ENCODE measurements around the gene SLC4A4. TPM values are rescaled to one million over a fixed set of nuclear protein-coding genes. Genes with fewer than 3 reads are reported as not detected.

Gene SLC4A4
- total and polyA plus RNA-seq, 2 of the 13 experiments (the other 11 are each of a cell fraction or from before 2014, with no cell fraction given) = 0.01 TPM; not detected in 1

GRCh38 chr4:71404049-71404448 lies 65.2 kb downstream of the SLC4A4 start:
- POLR2A ChIA-PET = no interaction called here
- FAIRE-seq = no peak
- intact Hi-C loops (cut with micrococcal nuclease; ENCODE audit: unreplicated experiment) (no loop called here), in situ Hi-C loops (cut with HindIII; ENCODE audit: extremely low pct_ligation_motif_present, low pct_unique_long_range_greater_than_20kb) (no loop called here)
- Histone ChIP-seq H3K27me3 (ENCODE audit: control insufficient read depth in 1 of 2, insufficient read depth in 2 of 2, low read length in 2 of 2) (no peaks in the 10 kb centered on the region), H4K20me1 (ENCODE audit: insufficient read depth, low read length) (no peaks in the 10 kb centered on the region), H3K4me2 (ENCODE audit: low read depth, low read length) (no peak overlapping the region), H3K27ac (ENCODE audit: extremely low read length, insufficient read depth, low read length) (no peak overlapping the region), H3K36me3 (replicated peaks in 1 of 2; ENCODE audit: control insufficient read depth in 1 of 2, insufficient read depth in 2 of 2, low read length in 2 of 2) (no peaks in the 10 kb centered on the region), H3K9me3 (ENCODE audit: low read length) (peaks cover 9% of the 10 kb centered on the region), H3K79me2 (ENCODE audit: insufficient read depth, low read length) (no peaks in the 10 kb centered on the region), H3K4me1 (ENCODE audit: insufficient read depth, low read length) (no peaks in the 10 kb centered on the region), H3K9ac (ENCODE audit: insufficient read depth, low read depth, low read length) (no peak overlapping the region), H2AFZ (ENCODE audit: low read length) (no peak overlapping the region), H3K4me3 (replicated peaks in 1 of 3; ENCODE audit: insufficient read depth in 1 of 3, low read depth in 2 of 3, low read length in 3 of 3) (no peak overlapping the region)
- TF ChIP-seq ZNF839 (CRISPR knock-in tag; IDR thresholded peaks at IDR 0.05; ENCODE audit: borderline replicate concordance) = no peak
- no TSS peak for BruUV-seq (replicated peaks)
- WGBS (ENCODE audit: low lambda C conversion rate) = 23% methylated on average over 1 of the region's 1 CpG
- DNase-seq (ENCODE audit: low spot score) = no peak
- ATAC-seq = no peak
- CTCF ChIA-PET (ENCODE audit: low intra/inter-chr PET ratio, low total read pairs) = no interaction called here

- BruUV-seq (replicated peaks) = no TSS peak
- WGBS (ENCODE audit: low lambda C conversion rate) = 22% methylated on average over 2 of the region's 2 CpGs
- H3K9ac ChIP-seq (ENCODE audit: insufficient read depth, low read depth, low read length) = no peak overlapping the region
- H3K79me2 ChIP-seq (ENCODE audit: insufficient read depth, low read length) = no peaks in the 10 kb centered on the region
- no peak overlapping the region for H3K27ac ChIP-seq (ENCODE audit: extremely low read length, insufficient read depth, low read length)
- H4K20me1 ChIP-seq (ENCODE audit: insufficient read depth, low read length) = no peaks in the 10 kb centered on the region
- H3K36me3 ChIP-seq (replicated peaks in 1 of 2; ENCODE audit: control insufficient read depth in 1 of 2, insufficient read depth in 2 of 2, low read length in 2 of 2) = no peaks in the 10 kb centered on the region
- no peak overlapping the region for H3K4me2 ChIP-seq (ENCODE audit: low read depth, low read length)
- peaks cover 16% of the 10 kb centered on the region for H3K9me3 ChIP-seq (ENCODE audit: low read length)
- no peak for FAIRE-seq
- CTCF ChIA-PET (ENCODE audit: low intra/inter-chr PET ratio, low total read pairs) = no interaction called here
- ATAC-seq = no peak
- intact Hi-C loops (cut with micrococcal nuclease; ENCODE audit: unreplicated experiment) = no loop called here
- POLR2A ChIA-PET = no interaction called here
- no peaks in the 10 kb centered on the region for H3K4me1 ChIP-seq (ENCODE audit: insufficient read depth, low read length)
- H3K4me3 ChIP-seq (replicated peaks in 1 of 3; ENCODE audit: insufficient read depth in 1 of 3, low read depth in 2 of 3, low read length in 3 of 3) = no peak overlapping the region
- H3K27me3 ChIP-seq (ENCODE audit: control insufficient read depth in 1 of 2, insufficient read depth in 2 of 2, low read length in 2 of 2) = no peaks in the 10 kb centered on the region
- no peak for DNase-seq (ENCODE audit: low spot score)
- in situ Hi-C loops (cut with HindIII; ENCODE audit: extremely low pct_ligation_motif_present, low pct_unique_long_range_greater_than_20kb) = no loop called here
- no peak overlapping the region for H2AFZ ChIP-seq (ENCODE audit: low read length)
- no peak for TF ChIP-seq CBX5 (CRISPR knock-in tag; IDR thresholded peaks at IDR 0.05; ENCODE audit: borderline replicate concordance)
- TF ChIP-seq NFKB2 (CRISPR knock-in tag; IDR thresholded peaks at IDR 0.05; ENCODE audit: borderline replicate concordance) = no peak
- TF ChIP-seq RFXAP (CRISPR knock-in tag; IDR thresholded peaks at IDR 0.05; ENCODE audit: borderline replicate concordance) = no peak
- TF ChIP-seq NR3C1 (CRISPR knock-in tag; IDR thresholded peaks at IDR 0.05) = no peak
- no peak for TF ChIP-seq JARID2 (CRISPR knock-in tag; IDR thresholded peaks at IDR 0.05; ENCODE audit: insufficient replicate concordance)
- no peak for TF ChIP-seq ZSCAN25 (CRISPR knock-in tag; IDR thresholded peaks at IDR 0.05)
- no peak for TF ChIP-seq TRIM22 (IDR thresholded peaks at IDR 0.05)
- no peak for TF ChIP-seq ISX (CRISPR knock-in tag; conservative IDR thresholded peaks at IDR 0.05)
- TF ChIP-seq ZNF770 (CRISPR knock-in tag; IDR thresholded peaks at IDR 0.05) = no peak
- TF ChIP-seq RNF219 (CRISPR knock-in tag; IDR thresholded peaks at IDR 0.05) = no peak
- TF ChIP-seq ZFYVE20 (CRISPR knock-in tag; IDR thresholded peaks at IDR 0.05; ENCODE audit: borderline replicate concordance, low read depth) = no peak
These were observed 67.0 kb downstream of the SLC4A4 start for GRCh38 chr4:71405791-71406190.

Measured in HepG2 (cell line).